Measurements from ENCODE around the gene RIMBP2.

RIMBP2 gene

DNA sequence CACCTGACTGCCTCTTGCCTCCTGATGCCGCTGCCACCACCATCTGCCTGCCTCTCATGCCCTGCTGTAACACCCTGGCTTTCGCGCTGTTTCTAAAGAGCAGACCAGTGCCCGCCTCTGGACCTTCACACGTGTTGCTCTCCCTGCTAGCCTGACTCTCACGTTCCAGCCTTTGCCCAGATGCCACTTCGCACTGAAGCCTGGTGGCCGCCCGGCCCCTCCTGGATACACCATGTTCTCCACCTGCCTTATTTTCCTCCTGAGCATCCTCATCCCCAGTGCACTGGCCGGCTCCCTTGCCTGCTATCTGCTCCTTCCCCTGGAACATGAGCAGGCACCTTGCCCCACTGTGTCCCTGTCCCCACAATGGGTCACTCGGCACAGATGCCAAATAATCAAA, 231.9 kb downstream of the RIMBP2 start:
- TF ChIP-seq POLR2A (IDR thresholded peaks at IDR 0.05; ENCODE audit: extremely low read depth, insufficient read length) (no peak), MYC (IDR thresholded peaks at IDR 0.05; ENCODE audit: low read depth, low read length) (no peak), MAX (IDR thresholded peaks at IDR 0.05; ENCODE audit: low read depth, low read length) (no peak)
- TF ChIP-seq, protein P1, sequence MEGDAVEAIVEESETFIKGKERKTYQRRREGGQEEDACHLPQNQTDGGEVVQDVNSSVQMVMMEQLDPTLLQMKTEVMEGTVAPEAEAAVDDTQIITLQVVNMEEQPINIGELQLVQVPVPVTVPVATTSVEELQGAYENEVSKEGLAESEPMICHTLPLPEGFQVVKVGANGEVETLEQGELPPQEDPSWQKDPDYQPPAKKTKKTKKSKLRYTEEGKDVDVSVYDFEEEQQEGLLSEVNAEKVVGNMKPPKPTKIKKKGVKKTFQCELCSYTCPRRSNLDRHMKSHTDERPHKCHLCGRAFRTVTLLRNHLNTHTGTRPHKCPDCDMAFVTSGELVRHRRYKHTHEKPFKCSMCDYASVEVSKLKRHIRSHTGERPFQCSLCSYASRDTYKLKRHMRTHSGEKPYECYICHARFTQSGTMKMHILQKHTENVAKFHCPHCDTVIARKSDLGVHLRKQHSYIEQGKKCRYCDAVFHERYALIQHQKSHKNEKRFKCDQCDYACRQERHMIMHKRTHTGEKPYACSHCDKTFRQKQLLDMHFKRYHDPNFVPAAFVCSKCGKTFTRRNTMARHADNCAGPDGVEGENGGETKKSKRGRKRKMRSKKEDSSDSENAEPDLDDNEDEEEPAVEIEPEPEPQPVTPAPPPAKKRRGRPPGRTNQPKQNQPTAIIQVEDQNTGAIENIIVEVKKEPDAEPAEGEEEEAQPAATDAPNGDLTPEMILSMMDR (IDR thresholded peaks at IDR 0.05; ENCODE audit: low read depth, low read length): no peak
- no peak overlapping the region for H3K4me3 ChIP-seq (ENCODE audit: low read depth, low read length)
- no peak for DNase-seq (ENCODE audit: low read depth)

DNA sequence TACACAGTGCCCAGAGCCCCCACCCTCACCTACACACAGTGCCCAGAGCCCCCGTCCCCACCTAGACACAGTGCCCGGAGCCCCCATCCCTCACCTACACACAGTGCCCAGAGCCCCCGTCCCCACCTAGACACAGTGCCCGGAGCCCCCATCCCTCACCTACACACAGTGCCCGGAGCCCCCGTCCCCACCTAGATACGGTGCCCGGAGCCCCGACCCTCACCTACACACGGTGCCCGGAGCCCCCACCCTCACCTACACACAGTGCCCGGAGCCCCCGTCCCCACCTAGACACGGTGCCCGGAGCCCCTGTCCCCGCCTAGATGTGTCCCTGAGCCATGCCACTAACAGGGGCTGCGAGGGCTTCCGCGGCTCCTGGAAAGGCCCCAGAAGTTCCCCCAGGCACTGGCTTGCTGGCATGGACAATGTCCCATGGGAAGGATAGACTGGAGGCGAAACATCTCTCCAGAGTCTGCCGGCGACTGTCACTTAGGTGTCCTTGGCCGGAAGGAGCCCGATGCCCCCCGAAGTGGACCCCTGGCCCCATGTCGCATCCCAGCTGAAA, 232.4 kb downstream of the RIMBP2 start:
- H3K4me3 ChIP-seq (ENCODE audit: low read depth, low read length): no peak overlapping the region
- DNase-seq (ENCODE audit: low read depth): no peak
- TF ChIP-seq POLR2A (IDR thresholded peaks at IDR 0.05; ENCODE audit: extremely low read depth, insufficient read length) (no peak), MAX (IDR thresholded peaks at IDR 0.05; ENCODE audit: low read depth, low read length) (no peak), MYC (IDR thresholded peaks at IDR 0.05; ENCODE audit: low read depth, low read length) (no peak)
- TF ChIP-seq, protein P1 (IDR thresholded peaks at IDR 0.05; ENCODE audit: low read depth, low read length): no peak

DNA sequence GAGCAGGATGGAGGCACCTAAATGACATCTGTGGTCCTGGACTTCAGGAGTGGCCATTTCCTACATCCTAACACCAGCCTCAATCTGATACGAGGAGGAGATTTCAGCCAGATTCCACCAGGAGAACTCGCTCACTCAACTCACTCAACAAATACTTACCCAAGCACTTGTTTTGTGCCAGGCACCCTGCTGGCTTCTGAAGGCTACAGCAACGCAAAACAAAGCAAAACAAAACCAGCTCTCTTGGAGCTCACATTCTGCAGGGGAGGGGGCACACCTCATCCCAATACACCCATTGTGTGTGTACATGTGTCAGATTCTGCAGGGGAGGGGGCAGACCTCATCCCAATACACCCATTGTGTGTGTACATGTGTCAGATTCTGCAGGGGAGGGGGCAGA, 233.7 kb downstream of the RIMBP2 start:
- DNase-seq (ENCODE audit: low read depth): no peak
- no peak overlapping the region for H3K4me3 ChIP-seq (ENCODE audit: low read depth, low read length)
- TF ChIP-seq POLR2A (IDR thresholded peaks at IDR 0.05; ENCODE audit: extremely low read depth, insufficient read length): no peak
- TF ChIP-seq, protein P1 (IDR thresholded peaks at IDR 0.05; ENCODE audit: low read depth, low read length): no peak
- no peak for TF ChIP-seq MYC (IDR thresholded peaks at IDR 0.05; ENCODE audit: low read depth, low read length)
- TF ChIP-seq MAX (IDR thresholded peaks at IDR 0.05; ENCODE audit: low read depth, low read length): no peak

- TF ChIP-seq MAX (IDR thresholded peaks at IDR 0.05; ENCODE audit: low read depth, low read length) (no peak), MYC (IDR thresholded peaks at IDR 0.05; ENCODE audit: low read depth, low read length) (no peak), POLR2A (IDR thresholded peaks at IDR 0.05; ENCODE audit: extremely low read depth, insufficient read length) (no peak)
- TF ChIP-seq, protein P1 (IDR thresholded peaks at IDR 0.05; ENCODE audit: low read depth, low read length): no peak
- no peak overlapping the region for H3K4me3 ChIP-seq (ENCODE audit: low read depth, low read length)
- no peak for DNase-seq (ENCODE audit: low read depth)
Measured at GRCh38 chr12:130481392-130481879, 234.7 kb downstream of the RIMBP2 start.

DNA sequence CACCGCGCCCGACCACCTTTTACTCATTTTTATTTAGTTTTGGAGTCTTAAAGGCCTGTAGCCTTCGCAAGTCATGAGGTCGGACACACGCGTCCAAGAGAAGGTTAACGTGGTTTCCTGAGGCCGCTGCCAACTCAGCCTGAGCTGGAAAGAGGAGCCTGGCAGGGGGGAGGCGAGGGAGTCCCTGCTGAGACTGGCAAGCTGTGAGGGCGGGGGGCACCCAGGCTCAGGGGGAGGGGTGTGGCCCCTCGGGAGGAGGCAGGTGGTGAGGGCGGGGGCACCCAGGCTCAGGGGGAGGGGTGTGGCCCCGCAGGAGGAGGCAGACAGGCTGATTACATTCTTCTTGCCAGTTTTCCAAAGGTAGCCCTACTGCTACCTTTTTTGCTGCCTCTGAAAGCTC, 235.2 kb downstream of the RIMBP2 start:
- no peak overlapping the region for H3K4me3 ChIP-seq (ENCODE audit: low read depth, low read length)
- TF ChIP-seq MAX (IDR thresholded peaks at IDR 0.05; ENCODE audit: low read depth, low read length): no peak
- TF ChIP-seq, protein P1 (IDR thresholded peaks at IDR 0.05; ENCODE audit: low read depth, low read length): no peak
- no peak for TF ChIP-seq MYC (IDR thresholded peaks at IDR 0.05; ENCODE audit: low read depth, low read length)
- TF ChIP-seq POLR2A (IDR thresholded peaks at IDR 0.05; ENCODE audit: extremely low read depth, insufficient read length): no peak
- no peak for DNase-seq (ENCODE audit: low read depth)
